HG02981 (cell line): ENCODE results near the gene THG1L.
"Not testable (repeated sequence)": the region's sequence is repeated elsewhere in the genome, so short reads cannot be mapped to it uniquely, and the experiment has no call there.

Experiments used
- ATAC-seq: cut with Tn5 transposase; IDR thresholded peaks from one replicate; pipeline ENCODE4 v1.9.1; 2021; ENCODE audit warnings: mild to moderate bottlenecking, moderate library complexity; ENCODE audit not compliant: unreplicated experiment

The THG1L gene

DNA sequence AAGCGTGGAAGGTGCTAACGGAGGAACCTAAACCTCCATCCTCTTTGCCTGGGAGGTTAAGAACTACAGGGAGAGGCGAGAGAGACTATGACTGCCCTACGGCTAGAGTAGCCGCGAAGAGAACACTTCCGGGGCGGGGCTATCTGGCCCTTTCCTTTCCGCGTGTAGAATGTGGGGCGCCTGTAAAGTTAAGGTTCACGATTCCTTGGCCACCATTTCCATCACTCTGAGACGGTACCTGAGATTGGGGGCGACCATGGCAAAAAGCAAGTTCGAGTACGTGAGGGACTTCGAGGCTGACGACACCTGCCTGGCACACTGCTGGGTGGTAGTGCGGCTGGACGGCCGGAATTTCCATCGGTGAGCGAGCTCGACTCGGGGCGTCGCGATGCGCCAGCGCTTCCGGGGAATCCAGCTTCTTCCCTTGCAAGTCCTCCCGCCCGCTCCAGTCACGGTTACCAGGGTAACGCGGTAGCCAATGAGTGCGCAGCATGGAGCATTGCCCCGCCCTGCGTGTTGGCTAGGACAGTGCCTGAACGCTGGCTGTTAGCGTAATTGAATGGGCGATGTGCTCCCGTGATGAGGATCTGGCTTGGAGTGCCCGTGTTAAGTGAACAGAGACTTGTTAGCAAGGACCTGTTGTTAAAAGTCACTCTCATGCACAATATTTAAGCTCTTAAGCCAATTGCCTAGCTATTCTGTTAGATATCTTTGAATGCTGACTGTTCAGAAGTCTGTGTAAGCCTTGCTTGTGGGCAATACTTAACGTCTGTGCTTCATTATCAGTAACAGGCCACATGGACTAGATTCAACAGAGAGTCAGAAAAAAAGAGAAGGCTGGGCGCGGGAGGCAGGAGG is at the start of gene THG1L:
THG1L (plus strand) TSS at position 149 of the 858 bp plus-strand sequence; CDS start at position 170, 21 bp downstream.
- peak; percentile 92 for ATAC-seq

DNA sequence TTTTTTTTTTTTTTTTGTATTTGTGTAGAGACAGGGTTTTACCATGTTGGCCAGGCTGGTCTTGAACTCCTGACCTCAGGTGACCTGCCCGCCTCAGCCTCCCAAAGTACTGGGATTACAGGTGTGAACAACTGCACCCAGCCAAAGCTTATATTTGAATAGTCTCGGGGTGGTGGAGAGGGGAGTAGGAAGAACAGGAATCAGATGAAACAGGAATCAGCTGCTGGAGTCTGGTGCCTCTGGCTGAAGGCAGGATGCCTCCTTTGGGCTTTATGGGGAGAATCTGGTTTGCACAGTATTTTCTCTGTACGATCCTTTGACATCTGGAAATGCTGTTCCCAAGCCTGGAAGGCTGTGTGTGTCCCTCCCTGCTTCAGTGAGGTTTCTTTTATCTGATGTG is 49.0 kb upstream of the THG1L start:
- no peak for ATAC-seq

DNA sequence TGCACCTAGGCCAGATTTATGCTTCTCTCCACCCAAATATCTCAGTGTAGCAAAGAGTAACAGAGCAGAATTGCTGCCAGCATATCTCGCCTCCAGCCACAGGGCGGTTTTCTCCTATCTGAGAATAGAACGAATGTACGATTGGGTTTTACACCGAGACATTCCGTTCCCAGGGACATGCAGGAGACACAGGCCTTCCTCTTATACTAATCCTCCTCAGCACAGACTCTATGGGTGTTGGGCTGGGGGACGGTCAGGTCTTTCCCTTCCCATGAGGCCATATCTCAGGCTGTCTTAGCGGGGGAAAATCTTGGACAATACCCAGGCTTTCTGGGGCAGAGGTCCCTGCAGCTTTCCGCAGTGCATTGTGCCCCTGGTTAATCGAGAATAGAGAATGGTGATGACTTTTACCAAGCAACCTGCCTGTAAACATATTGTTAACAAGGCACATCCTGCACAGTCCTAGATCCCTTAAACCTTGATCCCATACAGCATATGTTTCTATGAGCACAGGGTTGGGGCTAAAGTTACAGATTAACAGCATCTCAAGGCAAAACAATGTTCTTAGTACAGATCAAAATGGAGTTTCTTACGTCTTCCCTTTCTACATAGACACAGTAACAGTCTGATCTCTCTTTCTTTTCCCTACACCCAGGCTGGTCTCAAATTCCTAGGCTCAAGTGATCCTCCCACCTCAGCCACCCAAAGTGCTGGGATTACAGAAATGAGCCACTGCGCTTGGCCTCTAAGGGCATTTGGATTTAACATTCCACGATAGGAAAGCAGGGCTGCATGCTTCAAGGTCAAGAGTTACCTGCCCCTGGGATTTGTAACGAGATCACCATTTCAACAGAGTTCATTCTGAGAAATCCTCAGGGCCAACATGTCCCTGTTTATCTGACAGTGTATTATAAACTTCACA is 44.7 kb upstream of the THG1L start:
- not testable (repeated sequence) for ATAC-seq

DNA sequence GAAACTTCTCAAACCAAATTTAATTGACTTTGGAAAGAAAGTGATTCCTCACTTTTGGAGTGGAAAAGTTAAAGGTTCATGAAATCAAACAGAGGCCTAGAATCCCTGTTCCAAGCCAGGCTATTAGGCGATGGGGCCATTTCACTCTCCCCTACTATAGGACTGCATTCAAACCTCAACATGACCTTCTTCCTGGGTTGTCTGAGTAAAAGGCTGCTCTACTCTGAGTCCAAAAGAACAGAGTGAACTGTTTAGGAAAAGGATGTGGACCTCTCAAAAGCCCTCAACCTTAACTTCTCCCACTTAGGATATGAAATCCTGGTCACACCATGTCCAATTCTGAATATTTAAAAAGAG is 44.0 kb upstream of the THG1L start:
- ATAC-seq = no peak

- no peak for ATAC-seq
Measured at GRCh38 chr5:157689942-157690689, 41.1 kb upstream of the THG1L start.

GRCh38 chr5:157690690-157691433 is 40.4 kb upstream of the THG1L start:
- ATAC-seq = no peak

DNA sequence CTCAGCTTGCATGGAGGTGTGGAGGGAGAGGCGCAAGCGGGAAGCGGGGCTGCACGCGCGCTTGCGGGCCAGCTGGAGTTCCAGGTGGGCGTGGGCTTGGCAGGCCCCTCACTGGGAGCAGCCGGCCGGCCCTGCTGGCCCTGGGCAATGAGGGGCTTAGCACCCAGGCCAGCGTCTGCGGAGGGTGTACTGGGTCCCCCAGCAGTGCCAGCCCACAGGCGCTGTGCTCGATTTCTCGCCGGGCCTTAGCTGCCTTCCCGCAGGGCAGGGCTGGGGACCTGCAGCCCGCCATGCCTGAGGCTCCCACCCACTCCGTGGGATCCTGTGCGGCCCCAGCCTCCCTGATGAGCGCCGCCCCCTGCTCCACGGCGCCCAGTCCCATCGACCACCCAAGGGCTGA is 37.4 kb upstream of the THG1L start:
- not testable (repeated sequence) for ATAC-seq

DNA sequence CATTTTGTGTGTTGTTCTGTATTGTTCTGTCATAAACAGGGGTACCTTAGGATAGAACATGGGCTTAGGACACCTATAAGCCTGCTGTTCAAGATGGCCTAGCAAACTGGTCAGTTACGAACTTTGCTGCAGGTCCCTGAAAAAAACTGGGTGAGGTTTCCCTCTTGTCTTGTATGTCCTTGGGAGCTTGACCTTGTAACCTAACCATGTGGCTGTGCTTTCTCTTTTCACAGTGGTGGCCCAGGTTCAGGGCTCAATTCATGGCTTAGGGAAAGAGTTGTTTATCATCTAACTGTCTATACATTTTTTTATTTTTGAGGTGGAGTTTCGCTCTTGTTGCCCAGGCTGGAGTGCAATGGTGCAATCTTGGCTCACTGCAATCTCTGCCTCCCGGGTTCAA is 35.1 kb upstream of the THG1L start:
- not testable (repeated sequence) for ATAC-seq

DNA sequence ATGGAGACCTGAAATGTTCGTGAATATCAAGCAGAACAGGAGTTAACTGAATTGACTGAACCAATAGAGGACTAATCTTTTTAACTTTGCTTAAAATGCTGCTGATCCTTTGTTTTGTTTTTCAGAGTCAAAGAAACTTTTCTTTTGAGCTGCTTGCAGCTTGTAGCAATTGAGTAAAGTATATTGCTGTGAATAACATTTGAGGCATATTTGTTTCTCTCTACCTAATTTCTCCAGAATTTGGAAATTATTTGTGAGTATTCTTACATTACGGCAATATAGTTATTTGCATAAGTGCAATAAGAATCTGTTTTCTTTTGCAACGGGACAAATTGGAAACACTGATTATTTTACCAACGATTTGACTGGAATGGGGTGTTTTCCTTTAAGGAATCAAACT is 32.5 kb upstream of the THG1L start:
- ATAC-seq = not testable (repeated sequence)

- no peak for ATAC-seq
Measured at GRCh38 chr5:157703736-157704135, 27.5 kb upstream of the THG1L start.

DNA sequence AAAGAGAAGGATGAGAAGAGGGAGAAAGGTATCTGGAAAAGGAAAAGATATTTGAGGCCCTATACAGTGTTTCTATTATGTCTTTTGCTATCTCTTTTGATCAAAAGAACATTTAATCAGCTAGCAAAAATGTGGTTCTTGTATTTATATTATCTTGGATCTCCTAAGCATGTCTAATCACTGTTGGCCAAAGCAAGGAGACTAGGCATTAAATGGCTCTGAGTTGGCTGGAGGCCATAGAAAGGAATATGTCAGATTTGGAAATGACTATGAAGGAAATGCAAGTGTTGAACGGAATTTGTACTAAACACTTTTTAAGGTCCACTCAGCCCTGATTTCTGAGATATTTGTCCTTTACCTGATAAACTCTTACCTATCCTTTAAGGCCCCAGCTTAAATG is 22.4 kb upstream of the THG1L start:
- no peak for ATAC-seq

GRCh38 chr5:157709346-157709745 is 21.9 kb upstream of the THG1L start:
- ATAC-seq = no peak

DNA sequence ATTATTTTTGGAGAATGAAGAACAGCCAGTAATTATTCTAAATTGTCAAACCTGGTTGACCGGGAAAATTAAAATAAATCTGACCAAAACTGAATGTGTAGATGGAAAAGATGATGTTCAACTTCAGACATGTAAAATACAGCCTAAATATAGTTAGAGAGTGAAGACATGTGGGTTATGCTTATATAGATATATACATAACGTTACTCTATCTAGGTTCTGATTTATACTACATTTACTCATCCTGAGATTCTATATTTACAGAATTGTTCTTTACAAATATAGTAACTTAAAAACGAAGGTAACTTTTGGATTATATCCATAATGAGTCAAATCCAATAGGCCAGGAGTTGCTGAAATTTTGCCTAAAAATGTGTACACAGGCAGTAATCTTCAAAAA is 20.8 kb upstream of the THG1L start:
- ATAC-seq = no peak

DNA sequence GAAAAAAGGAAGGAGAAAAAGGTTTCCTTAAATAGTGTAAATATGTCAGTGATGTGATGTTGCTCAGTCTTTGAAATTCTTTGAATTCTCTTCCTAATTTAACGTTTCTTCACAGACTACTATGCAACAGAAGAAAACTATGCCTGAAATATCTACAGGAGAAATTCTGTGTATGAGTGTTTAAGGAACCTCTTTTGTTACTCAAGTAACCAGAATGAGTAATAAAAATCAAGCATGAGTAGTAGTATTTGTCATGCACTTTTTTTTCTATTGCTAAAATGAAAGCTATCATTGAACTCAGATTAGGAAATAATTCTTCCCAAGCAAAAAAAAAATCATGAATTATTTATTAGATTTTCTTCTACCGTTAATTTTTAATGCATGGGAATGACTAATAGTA is 20.3 kb upstream of the THG1L start:
- ATAC-seq = no peak

GRCh38 chr5:157713830-157714595 is 17.2 kb upstream of the THG1L start:
- ATAC-seq = no peak

GRCh38 chr5:157714596-157714864 is 16.7 kb upstream of the THG1L start:
- no peak for ATAC-seq

DNA sequence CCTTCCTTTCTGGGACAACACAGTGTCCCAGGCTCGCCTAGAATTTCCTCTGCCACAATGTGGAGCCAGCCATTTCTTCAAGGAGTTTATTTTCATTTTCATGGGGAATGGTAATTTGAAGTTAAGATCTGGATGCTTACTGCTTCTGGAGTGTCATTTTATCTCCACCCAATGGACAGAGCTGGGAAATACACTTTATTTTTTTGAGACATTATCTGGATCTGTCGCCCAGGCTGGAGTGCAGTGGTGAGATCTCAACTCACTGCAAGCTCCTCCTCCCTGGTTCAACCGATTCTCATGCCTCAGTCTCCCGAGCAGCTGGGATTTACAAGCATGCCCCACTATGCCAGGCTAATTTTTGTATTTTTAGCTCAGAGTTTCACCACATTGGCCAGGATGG is 12.7 kb upstream of the THG1L start:
- ATAC-seq = peak; percentile 65

DNA sequence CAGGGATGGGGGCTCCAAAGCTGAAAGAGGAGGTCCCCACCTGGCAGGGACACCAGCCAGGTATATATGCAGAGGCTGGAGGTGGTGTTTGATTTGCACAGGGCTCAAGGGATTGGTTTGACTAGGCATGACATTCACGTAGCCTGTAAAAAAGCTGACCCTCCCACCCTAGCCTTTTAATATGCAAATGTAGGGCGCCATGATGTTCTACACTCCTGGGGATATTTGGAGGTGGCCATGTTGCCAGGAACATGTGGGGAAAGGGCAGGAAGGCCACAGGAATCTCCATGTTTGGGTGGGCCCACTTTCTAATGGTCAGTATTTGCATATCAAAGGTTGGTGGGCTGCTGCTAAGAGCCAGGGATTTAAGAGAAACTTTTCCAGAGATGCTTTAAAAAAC is 12.0 kb upstream of the THG1L start:
- ATAC-seq = no peak

GRCh38 chr5:157721159-157721558 is 10.1 kb upstream of the THG1L start:
- ATAC-seq = no peak

GRCh38 chr5:157722895-157723294 is 8.3 kb upstream of the THG1L start:
- not testable (repeated sequence) for ATAC-seq
